SK-N-SH treated with all-trans-retinoic acid at 6 μM for 48 hours (cell line): ENCODE measurements around the gene EPN2.

Experiments
- BACH2 ChIP-seq: fragments of 250-450 bp; sonication (Bioruptor Pico); IDR thresholded peaks from 2 replicates; pipeline ENCODE4 v1.9.0; 2021; ENCODE audit warnings: mild to moderate bottlenecking, borderline replicate concordance
- ESRRG ChIP-seq: fragments of 250-450 bp; sonication (Bioruptor Pico); IDR thresholded peaks from 2 replicates; pipeline ENCODE4 v1.6.1; 2021; ENCODE audit warnings: mild to moderate bottlenecking
- GLIS3 ChIP-seq: fragments of 250-450 bp; sonication (Bioruptor Pico); IDR thresholded peaks from 2 replicates; pipeline ENCODE4 v1.5.0; 2020; ENCODE audit warnings: mild to moderate bottlenecking, moderate library complexity
- ZNF8 ChIP-seq: fragments of 450-650 bp; formaldehyde crosslinking; IDR thresholded peaks from 2 replicates; pipeline ENCODE4 v1.5.0; 2020; ENCODE audit warnings: mild to moderate bottlenecking, moderate library complexity
- TF ChIP-seq, protein P1 (sequence below): fragments of 250-450 bp; sonication (Bioruptor Pico); IDR thresholded peaks from 2 replicates; pipeline ENCODE4 v1.8.0; 2020; ENCODE audit warnings: mild to moderate bottlenecking, moderate library complexity, borderline replicate concordance
- TF ChIP-seq, protein P2 (sequence below): fragments of 250-450 bp; sonication (Bioruptor Pico); IDR thresholded peaks from 2 replicates; pipeline ENCODE4 v1.5.1; 2020; ENCODE audit warnings: low read depth, mild to moderate bottlenecking, moderate library complexity

DNA sequence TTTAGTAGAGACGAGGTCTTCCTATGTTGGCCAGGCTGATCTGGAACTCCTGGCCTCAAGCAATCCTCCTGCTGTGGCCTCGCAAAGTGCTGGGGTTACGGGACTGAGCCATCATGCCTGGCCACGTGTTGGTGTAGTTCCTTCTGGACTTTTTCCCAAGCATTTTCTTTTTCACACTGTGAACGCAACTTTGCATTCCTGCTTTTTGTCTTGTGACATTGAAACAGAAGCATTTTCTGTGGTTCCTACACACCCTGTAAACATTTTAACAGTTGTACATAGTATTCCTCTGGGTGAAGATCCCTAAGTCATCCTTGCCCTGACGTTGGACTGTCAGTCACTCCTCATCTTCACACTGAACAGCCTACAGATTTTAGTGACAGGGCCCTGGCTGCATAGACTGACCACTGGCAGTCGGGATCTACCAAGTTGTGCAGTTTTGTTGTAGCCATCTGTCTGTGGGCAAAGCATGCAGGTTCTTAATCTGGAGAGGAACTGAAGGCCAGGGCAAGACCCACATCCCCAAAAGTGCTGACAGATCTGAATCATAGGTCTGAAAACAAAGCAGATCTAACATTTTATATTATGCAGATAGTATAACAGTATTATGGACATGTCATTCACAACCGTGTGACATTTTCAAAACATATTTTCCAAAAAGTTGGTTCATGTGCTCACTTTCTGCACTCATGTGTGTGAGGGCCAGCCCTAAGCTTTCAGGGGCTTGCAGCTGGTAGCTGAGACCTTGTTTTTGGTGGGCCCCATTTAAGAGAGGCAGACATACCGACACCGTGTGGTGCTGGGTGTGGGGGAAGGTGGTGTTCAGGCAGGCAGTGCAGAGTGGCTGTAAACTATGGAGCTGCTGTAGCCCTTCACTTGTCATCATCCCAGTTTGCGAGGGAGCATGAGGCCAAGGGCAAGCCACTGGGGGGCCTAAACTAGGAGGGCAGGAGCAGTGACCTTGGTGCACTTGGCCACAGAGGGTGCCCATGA, 59.9 kb downstream of the EPN2 start:
- TF ChIP-seq ZNF8 (no peak), GLIS3 (CRISPR knock-in tag) (no peak), ESRRG (CRISPR knock-in tag) (no peak), BACH2 (CRISPR knock-in tag) (no peak)
- TF ChIP-seq, protein P1, sequence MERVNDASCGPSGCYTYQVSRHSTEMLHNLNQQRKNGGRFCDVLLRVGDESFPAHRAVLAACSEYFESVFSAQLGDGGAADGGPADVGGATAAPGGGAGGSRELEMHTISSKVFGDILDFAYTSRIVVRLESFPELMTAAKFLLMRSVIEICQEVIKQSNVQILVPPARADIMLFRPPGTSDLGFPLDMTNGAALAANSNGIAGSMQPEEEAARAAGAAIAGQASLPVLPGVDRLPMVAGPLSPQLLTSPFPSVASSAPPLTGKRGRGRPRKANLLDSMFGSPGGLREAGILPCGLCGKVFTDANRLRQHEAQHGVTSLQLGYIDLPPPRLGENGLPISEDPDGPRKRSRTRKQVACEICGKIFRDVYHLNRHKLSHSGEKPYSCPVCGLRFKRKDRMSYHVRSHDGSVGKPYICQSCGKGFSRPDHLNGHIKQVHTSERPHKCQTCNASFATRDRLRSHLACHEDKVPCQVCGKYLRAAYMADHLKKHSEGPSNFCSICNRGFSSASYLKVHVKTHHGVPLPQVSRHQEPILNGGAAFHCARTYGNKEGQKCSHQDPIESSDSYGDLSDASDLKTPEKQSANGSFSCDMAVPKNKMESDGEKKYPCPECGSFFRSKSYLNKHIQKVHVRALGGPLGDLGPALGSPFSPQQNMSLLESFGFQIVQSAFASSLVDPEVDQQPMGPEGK (CRISPR knock-in tag), result no peak
- TF ChIP-seq, protein P2, sequence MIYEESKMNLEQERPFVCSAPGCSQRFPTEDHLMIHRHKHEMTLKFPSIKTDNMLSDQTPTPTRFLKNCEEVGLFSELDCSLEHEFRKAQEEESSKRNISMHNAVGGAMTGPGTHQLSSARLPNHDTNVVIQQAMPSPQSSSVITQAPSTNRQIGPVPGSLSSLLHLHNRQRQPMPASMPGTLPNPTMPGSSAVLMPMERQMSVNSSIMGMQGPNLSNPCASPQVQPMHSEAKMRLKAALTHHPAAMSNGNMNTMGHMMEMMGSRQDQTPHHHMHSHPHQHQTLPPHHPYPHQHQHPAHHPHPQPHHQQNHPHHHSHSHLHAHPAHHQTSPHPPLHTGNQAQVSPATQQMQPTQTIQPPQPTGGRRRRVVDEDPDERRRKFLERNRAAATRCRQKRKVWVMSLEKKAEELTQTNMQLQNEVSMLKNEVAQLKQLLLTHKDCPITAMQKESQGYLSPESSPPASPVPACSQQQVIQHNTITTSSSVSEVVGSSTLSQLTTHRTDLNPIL (CRISPR knock-in tag), result no peak
